Chondrocyte (in vitro differentiated cells): ENCODE measurements around the gene FAM13A. TPM values are rescaled to one million over a fixed set of nuclear protein-coding genes. Genes with fewer than 3 reads are reported as not detected.

ENCODE experiments used
- DNase-seq: peaks from one replicate; pipeline ENCODE4 v3.0.0; 2021; ENCODE audit warnings: mixed read lengths, low spot score
- H3K27ac Mint-ChIP-seq: one replicate; pipeline ENCODE4 v1.8.0; 2021; ENCODE audit warnings: mild to moderate bottlenecking, moderate library complexity, mixed read lengths; ENCODE audit not compliant: unreplicated experiment
- H3K27me3 Mint-ChIP-seq: 2 replicates; pipeline ENCODE4 v1.8.0; 2021; ENCODE audit warnings: low read depth, mixed read lengths
- H3K36me3 Mint-ChIP-seq: 2 replicates; pipeline ENCODE4 v1.8.0; 2021; ENCODE audit warnings: low read depth, mixed read lengths
- H3K4me1 Mint-ChIP-seq: 2 replicates; pipeline ENCODE4 v1.8.0; 2021; ENCODE audit warnings: low read depth, mild to moderate bottlenecking, mixed read lengths
- H3K4me3 Mint-ChIP-seq: one replicate; pipeline ENCODE4 v1.8.0; 2021; ENCODE audit warnings: mild to moderate bottlenecking, moderate library complexity, mixed read lengths; ENCODE audit not compliant: unreplicated experiment
- H3K9me3 Mint-ChIP-seq: 2 replicates; pipeline ENCODE4 v1.8.0; 2021; ENCODE audit warnings: low read depth, mixed read lengths
- total RNA-seq: library from RNA; stranded (reverse); gene quantifications from 3 replicates; pipeline ENCODE4 v1.2.1, GENCODE V29; 2021
- TF ChIP-seq, protein P1 (sequence below): fragments of 200-600 bp; sonication (generic); IDR thresholded peaks from 2 replicates; pipeline ENCODE4 v1.5.0; 2021; ENCODE audit warnings: antibody characterized with exemption, mild to moderate bottlenecking, moderate library complexity

Gene FAM13A
- total RNA-seq, 1 donor from 2014 or later, result 10.5 TPM

GRCh38 chr4:88939697-88940096 is 117.3 kb downstream of the FAM13A start:
- Mint-ChIP-seq H3K4me3 (no peak overlapping the region), H3K4me1 (peaks cover 7% of the 10 kb centered on the region), H3K27me3 (no peaks in the 10 kb centered on the region), H3K27ac (no peak overlapping the region), H3K36me3 (peaks cover 5% of the 10 kb centered on the region), H3K9me3 (no peaks in the 10 kb centered on the region)
- TF ChIP-seq, protein P1, sequence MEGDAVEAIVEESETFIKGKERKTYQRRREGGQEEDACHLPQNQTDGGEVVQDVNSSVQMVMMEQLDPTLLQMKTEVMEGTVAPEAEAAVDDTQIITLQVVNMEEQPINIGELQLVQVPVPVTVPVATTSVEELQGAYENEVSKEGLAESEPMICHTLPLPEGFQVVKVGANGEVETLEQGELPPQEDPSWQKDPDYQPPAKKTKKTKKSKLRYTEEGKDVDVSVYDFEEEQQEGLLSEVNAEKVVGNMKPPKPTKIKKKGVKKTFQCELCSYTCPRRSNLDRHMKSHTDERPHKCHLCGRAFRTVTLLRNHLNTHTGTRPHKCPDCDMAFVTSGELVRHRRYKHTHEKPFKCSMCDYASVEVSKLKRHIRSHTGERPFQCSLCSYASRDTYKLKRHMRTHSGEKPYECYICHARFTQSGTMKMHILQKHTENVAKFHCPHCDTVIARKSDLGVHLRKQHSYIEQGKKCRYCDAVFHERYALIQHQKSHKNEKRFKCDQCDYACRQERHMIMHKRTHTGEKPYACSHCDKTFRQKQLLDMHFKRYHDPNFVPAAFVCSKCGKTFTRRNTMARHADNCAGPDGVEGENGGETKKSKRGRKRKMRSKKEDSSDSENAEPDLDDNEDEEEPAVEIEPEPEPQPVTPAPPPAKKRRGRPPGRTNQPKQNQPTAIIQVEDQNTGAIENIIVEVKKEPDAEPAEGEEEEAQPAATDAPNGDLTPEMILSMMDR, result no peak
- DNase-seq, result no peak

DNA sequence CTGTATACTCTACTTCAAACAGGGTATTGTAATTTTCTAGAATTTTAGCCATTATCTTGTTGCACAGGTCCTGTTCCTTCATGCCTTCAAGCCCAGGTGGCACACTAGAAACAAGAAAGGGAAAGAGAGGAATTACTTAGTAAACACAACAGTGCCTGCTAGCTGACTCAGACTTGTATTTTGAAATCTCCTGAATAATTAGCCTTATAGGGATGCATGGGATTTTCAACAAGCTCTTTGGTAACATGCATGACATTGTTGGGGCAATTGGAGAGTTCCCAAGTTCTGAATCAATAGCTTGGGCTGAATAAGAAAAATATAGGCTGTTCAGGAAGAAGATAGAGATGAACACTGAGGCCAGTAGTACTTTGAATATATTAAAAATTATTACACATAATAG is 118.8 kb downstream of the FAM13A start:
- H3K27ac Mint-ChIP-seq, result no peak overlapping the region
- no peak for DNase-seq

DNA sequence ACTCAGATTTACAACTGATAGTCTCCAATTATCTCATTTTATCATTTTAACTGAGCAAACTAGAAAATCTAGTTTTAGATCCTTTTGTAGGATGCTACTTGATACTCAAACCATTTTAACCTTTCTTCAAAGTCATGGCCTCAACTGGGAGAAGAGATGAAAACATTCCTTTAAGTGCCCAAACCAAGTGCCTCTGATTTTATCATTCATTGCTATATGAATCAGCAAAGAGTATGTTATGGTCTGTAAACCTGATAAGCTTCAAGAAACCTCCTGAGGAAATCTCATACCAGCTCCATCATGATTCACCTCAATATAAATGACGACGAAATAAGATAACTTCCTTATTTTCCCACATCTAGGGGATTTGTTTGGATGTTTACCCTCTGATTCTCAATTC is 119.9 kb downstream of the FAM13A start:
- H3K4me1 Mint-ChIP-seq, result peaks cover 7% of the 10 kb centered on the region
- no peak overlapping the region for H3K4me3 Mint-ChIP-seq
- no peaks in the 10 kb centered on the region for H3K9me3 Mint-ChIP-seq
- H3K36me3 Mint-ChIP-seq, result peaks cover 5% of the 10 kb centered on the region
- no peak overlapping the region for H3K27ac Mint-ChIP-seq
- H3K27me3 Mint-ChIP-seq, result no peaks in the 10 kb centered on the region
- TF ChIP-seq, protein P1, result no peak
- DNase-seq, result no peak

More for the DNA sequence above, 118.8 kb downstream of the FAM13A start:
- TF ChIP-seq, protein P1, result no peak
- H3K4me3 Mint-ChIP-seq, result no peak overlapping the region
- no peaks in the 10 kb centered on the region for H3K9me3 Mint-ChIP-seq
- no peaks in the 10 kb centered on the region for H3K27me3 Mint-ChIP-seq
- H3K36me3 Mint-ChIP-seq, result peaks cover 5% of the 10 kb centered on the region
- peaks cover 7% of the 10 kb centered on the region for H3K4me1 Mint-ChIP-seq

GRCh38 chr4:88933414-88934160 is 123.4 kb downstream of the FAM13A start:
- Mint-ChIP-seq H3K9me3 (peaks cover 12% of the 10 kb centered on the region), H3K36me3 (peaks cover 10% of the 10 kb centered on the region), H3K4me1 (peaks cover 7% of the 10 kb centered on the region), H3K27ac (no peak overlapping the region), H3K4me3 (no peak overlapping the region), H3K27me3 (no peaks in the 10 kb centered on the region)
- no peak for DNase-seq
- TF ChIP-seq, protein P1, result no peak

- Mint-ChIP-seq H3K4me1 (no peaks in the 10 kb centered on the region), H3K27me3 (no peaks in the 10 kb centered on the region), H3K9me3 (peaks cover 19% of the 10 kb centered on the region), H3K27ac (no peak overlapping the region), H3K4me3 (no peak overlapping the region), H3K36me3 (peaks cover 5% of the 10 kb centered on the region)
- no peak for DNase-seq
- TF ChIP-seq, protein P1, result no peak
Measured at GRCh38 chr4:88928852-88929251, 128.1 kb downstream of the FAM13A start.
